Measurements from ENCODE around the gene SMPD3. TPM values are rescaled to one million over a fixed set of nuclear protein-coding genes. Genes with fewer than 3 reads are reported as not detected.

The SMPD3 gene
- total RNA-seq, 1 experiment from 2014 or later = 1.4 TPM

DNA sequence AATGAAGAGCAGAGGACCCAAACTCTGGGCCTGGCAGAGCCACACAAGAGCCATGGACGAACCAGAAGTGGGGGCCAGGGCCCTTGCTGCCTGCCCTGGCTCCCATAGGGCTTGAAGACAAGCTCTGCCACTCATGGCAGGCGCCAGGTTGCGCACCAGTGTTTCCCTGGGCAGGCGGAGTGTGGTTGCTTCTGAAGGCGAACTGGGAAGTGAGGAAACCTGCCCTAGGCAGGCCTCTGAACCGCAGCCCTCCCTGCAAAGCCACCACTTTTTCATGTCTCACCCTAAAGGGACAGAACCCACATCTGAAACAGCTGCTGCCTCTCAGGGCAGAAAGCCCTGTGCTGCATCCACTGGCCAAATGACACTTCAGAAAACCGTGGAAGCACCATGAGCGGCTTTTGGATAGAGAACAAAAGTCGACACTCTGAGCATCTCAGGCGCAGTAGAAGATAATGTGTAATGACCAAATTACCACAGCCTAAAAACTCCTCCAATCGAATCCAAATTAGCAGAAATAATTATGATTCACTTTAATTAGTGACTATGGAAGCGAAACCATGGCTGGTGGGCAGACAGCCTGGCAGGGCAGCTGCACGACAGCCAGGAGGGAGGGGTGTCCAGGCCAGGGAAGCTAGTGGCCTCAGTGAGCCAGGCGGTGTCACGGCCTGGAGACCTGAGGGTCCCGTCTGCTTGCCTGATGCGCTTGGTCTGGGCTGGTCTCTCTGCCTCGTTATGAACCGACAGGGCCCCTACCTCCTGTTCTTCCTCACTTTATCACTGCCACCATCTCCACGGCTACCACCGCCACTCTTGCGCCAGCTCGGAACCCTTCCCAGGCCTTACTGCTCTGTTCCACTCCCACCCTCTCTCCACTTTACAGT, 78.4 kb downstream of the SMPD3 start:
- H3K4me1 Mint-ChIP-seq = peaks cover 18% of the 10 kb centered on the region
- H3K27ac Mint-ChIP-seq = no peak overlapping the region
- POLR2A ChIA-PET = interaction anchor here (0.9 kb wide), 1 partner anchor 39 kb away, joined by 3 read pairs; no protein-coding TSS in a partner anchor
- no peak overlapping the region for H3K4me3 Mint-ChIP-seq
- H3K36me3 Mint-ChIP-seq = no peaks in the 10 kb centered on the region
- DNase-seq (ENCODE audit: low spot score) (no peak), ATAC-seq (no peak)
- CTCF ChIA-PET = interaction anchor here (0.5 to 2.4 kb wide), 7 partner anchors 9 to 221 kb away, joined by 3 to 21 read pairs (median 6); no protein-coding TSS in a partner anchor
- H3K9me3 Mint-ChIP-seq = no peaks in the 10 kb centered on the region
- peaks cover 2% of the 10 kb centered on the region; the same call in 1 of the 2 replicates for H3K27me3 Mint-ChIP-seq (ENCODE audit: low read depth)
- TF ChIP-seq, protein P1, sequence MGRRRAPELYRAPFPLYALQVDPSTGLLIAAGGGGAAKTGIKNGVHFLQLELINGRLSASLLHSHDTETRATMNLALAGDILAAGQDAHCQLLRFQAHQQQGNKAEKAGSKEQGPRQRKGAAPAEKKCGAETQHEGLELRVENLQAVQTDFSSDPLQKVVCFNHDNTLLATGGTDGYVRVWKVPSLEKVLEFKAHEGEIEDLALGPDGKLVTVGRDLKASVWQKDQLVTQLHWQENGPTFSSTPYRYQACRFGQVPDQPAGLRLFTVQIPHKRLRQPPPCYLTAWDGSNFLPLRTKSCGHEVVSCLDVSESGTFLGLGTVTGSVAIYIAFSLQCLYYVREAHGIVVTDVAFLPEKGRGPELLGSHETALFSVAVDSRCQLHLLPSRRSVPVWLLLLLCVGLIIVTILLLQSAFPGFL (CRISPR knock-in tag; IDR thresholded peaks at IDR 0.05; ENCODE audit: borderline replicate concordance) = no peak
- TF ChIP-seq ZNF138 (CRISPR knock-in tag; conservative IDR thresholded peaks at IDR 0.05) (no peak), FOXK1 (CRISPR knock-in tag; IDR thresholded peaks at IDR 0.05) (no peak), TEAD1 (CRISPR knock-in tag; IDR thresholded peaks at IDR 0.05) (no peak), PRRX2 (CRISPR knock-in tag; IDR thresholded peaks at IDR 0.05) (no peak), ZBTB21 (CRISPR knock-in tag; IDR thresholded peaks at IDR 0.05; ENCODE audit: borderline replicate concordance) (no peak), TP53 (CRISPR knock-in tag; IDR thresholded peaks at IDR 0.05) (no peak), GTF2I (CRISPR knock-in tag; conservative IDR thresholded peaks at IDR 0.05) (no peak), ARID4B (CRISPR knock-in tag; IDR thresholded peaks at IDR 0.05; ENCODE audit: borderline replicate concordance) (no peak), ZNF263 (CRISPR knock-in tag; IDR thresholded peaks at IDR 0.05; ENCODE audit: low read depth) (no peak), ZNF423 (CRISPR knock-in tag; IDR thresholded peaks at IDR 0.05) (no peak), CBFB (CRISPR knock-in tag; IDR thresholded peaks at IDR 0.05; ENCODE audit: low read depth) (no peak), MXD4 (CRISPR knock-in tag; IDR thresholded peaks at IDR 0.05; ENCODE audit: borderline replicate concordance) (no peak), ELF4 (CRISPR knock-in tag; IDR thresholded peaks at IDR 0.05; ENCODE audit: low read depth) (no peak), TCF7 (CRISPR knock-in tag; IDR thresholded peaks at IDR 0.05; ENCODE audit: low read depth) (no peak), ZBTB43 (CRISPR knock-in tag; IDR thresholded peaks at IDR 0.05) (no peak), ZNF671 (CRISPR knock-in tag; IDR thresholded peaks at IDR 0.05) (no peak)
- TF ChIP-seq, protein P2, sequence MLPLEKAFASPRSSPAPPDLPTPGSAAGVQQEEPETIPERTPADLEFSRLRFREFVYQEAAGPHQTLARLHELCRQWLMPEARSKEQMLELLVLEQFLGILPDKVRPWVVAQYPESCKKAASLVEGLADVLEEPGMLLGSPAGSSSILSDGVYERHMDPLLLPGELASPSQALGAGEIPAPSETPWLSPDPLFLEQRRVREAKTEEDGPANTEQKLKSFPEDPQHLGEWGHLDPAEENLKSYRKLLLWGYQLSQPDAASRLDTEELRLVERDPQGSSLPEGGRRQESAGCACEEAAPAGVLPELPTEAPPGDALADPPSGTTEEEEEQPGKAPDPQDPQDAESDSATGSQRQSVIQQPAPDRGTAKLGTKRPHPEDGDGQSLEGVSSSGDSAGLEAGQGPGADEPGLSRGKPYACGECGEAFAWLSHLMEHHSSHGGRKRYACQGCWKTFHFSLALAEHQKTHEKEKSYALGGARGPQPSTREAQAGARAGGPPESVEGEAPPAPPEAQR (CRISPR knock-in tag; IDR thresholded peaks at IDR 0.05) = no peak

Measured in WTC11 (cell line).